ENCODE measurements around the gene PPM1E.

Gene PPM1E

GRCh38 chr17:58913552-58913951, 157.9 kb downstream of the PPM1E start:
- Histone ChIP-seq H3K27me3 (ENCODE audit: low read depth, low read length) (no peaks in the 10 kb centered on the region), H3K4me3 (ENCODE audit: low read length) (no peak overlapping the region), H2AFZ (ENCODE audit: low read depth, low read length) (no peak overlapping the region), H3K9me3 (ENCODE audit: insufficient read depth, low read length) (peaks cover 37% of the 10 kb centered on the region), H3K27ac (ENCODE audit: low read length) (peak overlapping the region; percentile 35), H3K4me2 (ENCODE audit: low read length) (no peak overlapping the region), H4K20me1 (ENCODE audit: insufficient read depth, low read length) (no peaks in the 10 kb centered on the region), H3K36me3 (replicated peaks; ENCODE audit: low read depth, low read length) (peaks cover 33% of the 10 kb centered on the region), H3K4me1 (ENCODE audit: low read length) (peaks cover 26% of the 10 kb centered on the region), H3K9ac (ENCODE audit: low read length) (no peak overlapping the region), H3K79me2 (ENCODE audit: low read length) (peaks cover 5% of the 10 kb centered on the region; the same call in 1 of the 2 replicates)
- no peak for TF ChIP-seq EZH2phosphoT487 (IDR thresholded peaks at IDR 0.05; ENCODE audit: low read depth)
- TF ChIP-seq, protein P1, sequence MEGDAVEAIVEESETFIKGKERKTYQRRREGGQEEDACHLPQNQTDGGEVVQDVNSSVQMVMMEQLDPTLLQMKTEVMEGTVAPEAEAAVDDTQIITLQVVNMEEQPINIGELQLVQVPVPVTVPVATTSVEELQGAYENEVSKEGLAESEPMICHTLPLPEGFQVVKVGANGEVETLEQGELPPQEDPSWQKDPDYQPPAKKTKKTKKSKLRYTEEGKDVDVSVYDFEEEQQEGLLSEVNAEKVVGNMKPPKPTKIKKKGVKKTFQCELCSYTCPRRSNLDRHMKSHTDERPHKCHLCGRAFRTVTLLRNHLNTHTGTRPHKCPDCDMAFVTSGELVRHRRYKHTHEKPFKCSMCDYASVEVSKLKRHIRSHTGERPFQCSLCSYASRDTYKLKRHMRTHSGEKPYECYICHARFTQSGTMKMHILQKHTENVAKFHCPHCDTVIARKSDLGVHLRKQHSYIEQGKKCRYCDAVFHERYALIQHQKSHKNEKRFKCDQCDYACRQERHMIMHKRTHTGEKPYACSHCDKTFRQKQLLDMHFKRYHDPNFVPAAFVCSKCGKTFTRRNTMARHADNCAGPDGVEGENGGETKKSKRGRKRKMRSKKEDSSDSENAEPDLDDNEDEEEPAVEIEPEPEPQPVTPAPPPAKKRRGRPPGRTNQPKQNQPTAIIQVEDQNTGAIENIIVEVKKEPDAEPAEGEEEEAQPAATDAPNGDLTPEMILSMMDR (IDR thresholded peaks at IDR 0.05; ENCODE audit: low read depth, low read length), result no peak

GRCh38 chr17:58913971-58914769, 158.5 kb downstream of the PPM1E start:
- TF ChIP-seq, protein P1 (IDR thresholded peaks at IDR 0.05; ENCODE audit: low read depth, low read length), result no peak
- no peak for TF ChIP-seq EZH2phosphoT487 (IDR thresholded peaks at IDR 0.05; ENCODE audit: low read depth)
- H3K9ac ChIP-seq (ENCODE audit: low read length), result no peak overlapping the region
- H3K4me2 ChIP-seq (ENCODE audit: low read length), result peak overlapping the region; percentile 49
- H4K20me1 ChIP-seq (ENCODE audit: insufficient read depth, low read length), result no peaks in the 10 kb centered on the region
- H3K27ac ChIP-seq (ENCODE audit: low read length), result peak overlapping the region; percentile 35
- H3K36me3 ChIP-seq (replicated peaks; ENCODE audit: low read depth, low read length), result peaks cover 32% of the 10 kb centered on the region
- H3K4me3 ChIP-seq (ENCODE audit: low read length), result no peak overlapping the region; the same call in 1 of the 2 replicates
- H2AFZ ChIP-seq (ENCODE audit: low read depth, low read length), result no peak overlapping the region
- H3K27me3 ChIP-seq (ENCODE audit: low read depth, low read length), result no peaks in the 10 kb centered on the region
- H3K9me3 ChIP-seq (ENCODE audit: insufficient read depth, low read length), result peaks cover 37% of the 10 kb centered on the region
- peaks cover 31% of the 10 kb centered on the region for H3K4me1 ChIP-seq (ENCODE audit: low read length)
- peaks cover 5% of the 10 kb centered on the region; the same call in 1 of the 2 replicates for H3K79me2 ChIP-seq (ENCODE audit: low read length)

DNA sequence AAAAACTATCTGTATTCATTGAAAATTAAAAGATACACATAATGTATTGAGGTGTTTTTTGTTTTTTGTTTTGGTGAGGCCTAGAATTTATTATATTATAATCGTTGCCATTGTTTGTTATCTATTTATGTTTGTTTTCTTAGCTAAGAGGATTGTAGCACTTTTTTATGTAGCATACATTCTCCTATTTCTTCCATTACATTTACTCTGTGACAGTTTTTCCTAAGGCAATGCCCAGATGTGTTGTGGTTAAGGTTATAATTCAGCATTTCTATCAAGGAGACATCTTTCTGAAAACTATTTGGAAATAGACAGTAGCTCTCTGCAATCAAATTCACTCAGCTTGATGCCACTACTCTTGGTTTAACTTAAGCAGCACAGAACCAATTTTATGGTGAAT, 161.6 kb downstream of the PPM1E start:
- Histone ChIP-seq H3K79me2 (ENCODE audit: low read length) (peaks cover 6% of the 10 kb centered on the region; the same call in 1 of the 2 replicates), H3K36me3 (replicated peaks; ENCODE audit: low read depth, low read length) (peaks cover 13% of the 10 kb centered on the region), H2AFZ (ENCODE audit: low read depth, low read length) (no peak overlapping the region), H3K9me3 (ENCODE audit: insufficient read depth, low read length) (peaks cover 9% of the 10 kb centered on the region), H3K4me1 (ENCODE audit: low read length) (peaks cover 54% of the 10 kb centered on the region), H3K9ac (ENCODE audit: low read length) (no peak overlapping the region), H3K27me3 (ENCODE audit: low read depth, low read length) (no peaks in the 10 kb centered on the region), H3K4me3 (ENCODE audit: low read length) (no peak overlapping the region), H3K4me2 (ENCODE audit: low read length) (no peak overlapping the region), H3K27ac (ENCODE audit: low read length) (no peak overlapping the region), H4K20me1 (ENCODE audit: insufficient read depth, low read length) (no peaks in the 10 kb centered on the region)
- no peak for TF ChIP-seq EZH2phosphoT487 (IDR thresholded peaks at IDR 0.05; ENCODE audit: low read depth)
- TF ChIP-seq, protein P1 (IDR thresholded peaks at IDR 0.05; ENCODE audit: low read depth, low read length), result no peak

GRCh38 chr17:58918072-58918471, 162.4 kb downstream of the PPM1E start:
- no peaks in the 10 kb centered on the region for H4K20me1 ChIP-seq (ENCODE audit: insufficient read depth, low read length)
- peaks cover 1% of the 10 kb centered on the region; the same call in 1 of the 2 replicates for H3K9me3 ChIP-seq (ENCODE audit: insufficient read depth, low read length)
- no peak overlapping the region for H3K27ac ChIP-seq (ENCODE audit: low read length)
- H3K4me3 ChIP-seq (ENCODE audit: low read length), result no peak overlapping the region
- no peak for TF ChIP-seq EZH2phosphoT487 (IDR thresholded peaks at IDR 0.05; ENCODE audit: low read depth)
- TF ChIP-seq, protein P1 (IDR thresholded peaks at IDR 0.05; ENCODE audit: low read depth, low read length), result no peak
- peaks cover 52% of the 10 kb centered on the region for H3K4me1 ChIP-seq (ENCODE audit: low read length)
- H3K79me2 ChIP-seq (ENCODE audit: low read length), result peaks cover 7% of the 10 kb centered on the region; the same call in 1 of the 2 replicates
- peaks cover 5% of the 10 kb centered on the region for H3K36me3 ChIP-seq (replicated peaks; ENCODE audit: low read depth, low read length)
- H2AFZ ChIP-seq (ENCODE audit: low read depth, low read length), result no peak overlapping the region
- no peak overlapping the region for H3K4me2 ChIP-seq (ENCODE audit: low read length)
- no peak overlapping the region for H3K9ac ChIP-seq (ENCODE audit: low read length)
- H3K27me3 ChIP-seq (ENCODE audit: low read depth, low read length), result no peaks in the 10 kb centered on the region

Measured in OCI-LY3 (cell line).